GM12892 (cell line): ENCODE measurements around the gene EXOC4.

Source experiments
- POLR2A ChIP-seq: IDR thresholded peaks from 2 replicates; pipeline ENCODE4 v1.6.1; 2011; ENCODE audit warnings: low read depth, low read length, control low read depth
- POLR2AphosphoS5 ChIP-seq: IDR thresholded peaks from 2 replicates; pipeline ENCODE4 v1.6.1; 2011; ENCODE audit warnings: low read depth, low read length, control low read depth

DNA sequence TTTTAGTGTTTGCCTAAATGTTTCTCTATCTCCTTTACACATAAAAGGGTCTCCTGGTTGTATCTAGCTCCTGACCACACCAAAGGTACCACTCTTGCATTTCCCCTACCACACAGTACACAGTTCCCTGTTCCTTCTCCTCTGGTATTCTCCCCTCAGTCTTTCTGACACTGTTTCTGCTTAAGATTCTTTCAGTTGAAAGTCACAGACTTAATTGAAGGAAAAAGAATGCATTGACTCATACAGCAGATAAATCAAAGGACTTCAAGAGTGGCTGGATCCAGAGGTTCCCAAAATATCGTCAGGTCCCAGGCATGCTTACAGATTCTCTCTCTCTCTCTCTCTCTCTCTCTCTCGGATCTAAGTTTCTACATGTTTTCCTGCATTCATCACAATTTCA lies 688.6 kb downstream of the EXOC4 start:
- TF ChIP-seq POLR2AphosphoS5 (no peak), POLR2A (no peak)
